ENCODE results near the gene MTMR8. TPM values are rescaled to one million over a fixed set of nuclear protein-coding genes. Genes with fewer than 3 reads are reported as not detected.

The MTMR8 gene
- total and polyA plus RNA-seq, 2 donors (not counting 1 experiment from before 2014, with no cell fraction given), result 0.07 to 0.66 TPM

- H4K20me1 ChIP-seq (ENCODE audit: control insufficient read depth, extremely low read depth, insufficient read depth, low read length), result no peaks in the 10 kb centered on the region
- no peak overlapping the region for H2AFZ ChIP-seq (ENCODE audit: low read length)
- no peak overlapping the region for H3K9ac ChIP-seq (ENCODE audit: insufficient read depth, low read length)
- no peak for TF ChIP-seq EZH2 (IDR thresholded peaks at IDR 0.05; ENCODE audit: low read length, missing control alignments)
- TF ChIP-seq, protein P1, sequence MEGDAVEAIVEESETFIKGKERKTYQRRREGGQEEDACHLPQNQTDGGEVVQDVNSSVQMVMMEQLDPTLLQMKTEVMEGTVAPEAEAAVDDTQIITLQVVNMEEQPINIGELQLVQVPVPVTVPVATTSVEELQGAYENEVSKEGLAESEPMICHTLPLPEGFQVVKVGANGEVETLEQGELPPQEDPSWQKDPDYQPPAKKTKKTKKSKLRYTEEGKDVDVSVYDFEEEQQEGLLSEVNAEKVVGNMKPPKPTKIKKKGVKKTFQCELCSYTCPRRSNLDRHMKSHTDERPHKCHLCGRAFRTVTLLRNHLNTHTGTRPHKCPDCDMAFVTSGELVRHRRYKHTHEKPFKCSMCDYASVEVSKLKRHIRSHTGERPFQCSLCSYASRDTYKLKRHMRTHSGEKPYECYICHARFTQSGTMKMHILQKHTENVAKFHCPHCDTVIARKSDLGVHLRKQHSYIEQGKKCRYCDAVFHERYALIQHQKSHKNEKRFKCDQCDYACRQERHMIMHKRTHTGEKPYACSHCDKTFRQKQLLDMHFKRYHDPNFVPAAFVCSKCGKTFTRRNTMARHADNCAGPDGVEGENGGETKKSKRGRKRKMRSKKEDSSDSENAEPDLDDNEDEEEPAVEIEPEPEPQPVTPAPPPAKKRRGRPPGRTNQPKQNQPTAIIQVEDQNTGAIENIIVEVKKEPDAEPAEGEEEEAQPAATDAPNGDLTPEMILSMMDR (conservative IDR thresholded peaks at IDR 0.05 in 1 of 2, IDR thresholded peaks at IDR 0.05 in 1 of 2; ENCODE audit: low read depth in 1 of 2, low read length in 2 of 2), result no peak
- no peaks in the 10 kb centered on the region for H3K79me2 ChIP-seq (ENCODE audit: control insufficient read depth, insufficient read depth, low read length)
- no peaks in the 10 kb centered on the region for H3K4me1 ChIP-seq (ENCODE audit: control insufficient read depth, extremely low read depth, insufficient read depth, low read length)
- no peak overlapping the region for H3K27ac ChIP-seq (ENCODE audit: insufficient read depth, low read length)
- H3K36me3 ChIP-seq (ENCODE audit: control insufficient read depth, insufficient read depth, low read length), result no peaks in the 10 kb centered on the region
- H3K4me2 ChIP-seq (ENCODE audit: extremely low read depth, insufficient read depth, low read length), result no peak overlapping the region
- H3K27me3 ChIP-seq (ENCODE audit: control insufficient read depth, insufficient read depth, low read length), result no peaks in the 10 kb centered on the region
- no peaks in the 10 kb centered on the region for H3K9me3 ChIP-seq (ENCODE audit: control insufficient read depth, insufficient read depth, low read depth, low read length)
- DNase-seq (ENCODE audit: low read depth in 2 of 2), result no peak
- no peak overlapping the region for H3K4me3 ChIP-seq (replicated peaks in 1 of 4; ENCODE audit: control extremely low read depth in 1 of 4, insufficient read depth in 1 of 4, low read depth in 3 of 4, low read length in 4 of 4)
Observed at GRCh38 chrX:64291123-64291522, 104.1 kb downstream of the MTMR8 start.

DNA sequence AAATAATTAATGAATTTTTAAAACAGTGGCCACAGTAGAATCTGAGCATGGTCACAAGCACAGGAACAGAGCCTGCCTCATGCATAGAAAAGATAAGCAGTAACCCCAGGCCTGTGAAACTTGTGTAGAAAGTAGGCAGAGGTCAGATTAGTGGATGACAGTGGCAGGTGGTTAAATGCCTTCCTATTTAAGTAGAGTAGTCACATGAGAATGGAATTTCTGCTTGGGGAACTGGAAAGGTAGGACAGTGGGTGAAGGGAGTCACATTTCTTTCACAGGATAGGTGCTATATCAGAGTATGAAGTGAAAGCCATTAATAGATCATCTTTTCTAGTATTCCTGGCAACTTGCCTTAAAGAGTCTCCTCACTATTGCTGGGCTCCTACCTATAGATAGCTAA is 130.0 kb downstream of the MTMR8 start:
- no peak for DNase-seq (ENCODE audit: low read depth in 2 of 2)

DNA sequence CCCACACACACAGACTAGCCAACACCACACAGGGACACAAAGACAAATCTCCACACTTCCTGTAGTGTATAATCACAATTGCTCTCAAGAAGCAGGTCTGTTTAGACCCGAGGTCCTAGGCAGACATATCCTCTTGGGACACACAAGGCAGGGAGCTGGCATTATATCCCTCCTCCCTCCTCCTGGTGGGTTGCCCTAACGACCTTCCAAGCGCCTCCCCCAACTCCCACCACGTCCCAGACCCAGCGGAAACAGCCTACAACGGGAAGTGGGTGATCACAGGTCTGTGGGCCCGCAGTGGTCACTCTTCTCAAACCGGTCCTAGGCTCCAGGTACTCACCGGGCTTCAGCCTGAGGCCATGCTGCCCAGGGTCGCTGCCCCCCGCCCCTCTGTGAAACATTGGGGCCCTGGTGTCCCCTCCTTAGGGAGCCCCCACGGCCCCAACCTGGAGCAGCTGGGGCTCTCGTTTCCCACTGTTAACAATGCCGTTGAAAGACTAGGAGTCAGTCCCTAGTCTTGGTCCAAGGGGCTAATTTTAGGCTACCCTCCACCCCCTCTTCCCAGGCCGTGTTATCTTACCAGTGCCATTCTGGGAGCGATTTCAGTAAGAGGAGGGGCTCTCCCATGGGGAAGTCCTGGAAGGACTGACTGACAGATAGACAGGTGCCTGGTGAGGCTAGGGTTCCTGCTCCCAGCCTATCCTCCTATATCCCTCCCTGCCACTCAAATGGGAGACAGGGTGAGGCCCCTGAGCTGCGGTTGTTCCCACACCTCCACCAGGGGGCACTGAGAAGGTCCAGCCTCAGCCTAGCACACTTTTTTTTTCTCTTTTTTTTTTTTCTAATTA is 164.9 kb downstream of the MTMR8 start, which contains the start of gene ASB12:
ASB12 (minus strand) TSS at position 485 of the 848 bp plus-strand sequence. CDS start 4,957 bp downstream, outside the sequence.
- Histone ChIP-seq H3K4me3 (replicated peaks in 1 of 4; ENCODE audit: control extremely low read depth in 1 of 4, insufficient read depth in 1 of 4, low read depth in 3 of 4, low read length in 4 of 4) (no peak within 1 kb of the TSS), H3K4me2 (ENCODE audit: extremely low read depth, insufficient read depth, low read length) (no peak within 1 kb of the TSS), H4K20me1 (ENCODE audit: control insufficient read depth, extremely low read depth, insufficient read depth, low read length) (no peaks in the 10 kb centered on the region), H3K36me3 (ENCODE audit: control insufficient read depth, insufficient read depth, low read length) (no peaks in the 10 kb centered on the region), H3K27me3 (ENCODE audit: control insufficient read depth, insufficient read depth, low read length) (no peaks in the 10 kb centered on the region), H3K9ac (ENCODE audit: insufficient read depth, low read length) (no peak within 1 kb of the TSS), H3K27ac (ENCODE audit: insufficient read depth, low read length) (no peak within 1 kb of the TSS), H3K4me1 (ENCODE audit: control insufficient read depth, extremely low read depth, insufficient read depth, low read length) (no peaks in the 10 kb centered on the region), H3K9me3 (ENCODE audit: control insufficient read depth, insufficient read depth, low read depth, low read length) (no peaks in the 10 kb centered on the region), H2AFZ (ENCODE audit: low read length) (no peak within 1 kb of the TSS), H3K79me2 (ENCODE audit: control insufficient read depth, insufficient read depth, low read length) (no peaks in the 10 kb centered on the region)
- no peak for DNase-seq (ENCODE audit: low read depth in 2 of 2)
- no peak for TF ChIP-seq EZH2 (IDR thresholded peaks at IDR 0.05; ENCODE audit: low read length, missing control alignments)
- TF ChIP-seq, protein P1 (conservative IDR thresholded peaks at IDR 0.05 in 1 of 2, IDR thresholded peaks at IDR 0.05 in 1 of 2; ENCODE audit: low read depth in 1 of 2, low read length in 2 of 2), result no peak

More for the DNA sequence above, 130.0 kb downstream of the MTMR8 start:
- no peak overlapping the region for H2AFZ ChIP-seq (ENCODE audit: low read length)
- H3K79me2 ChIP-seq (ENCODE audit: control insufficient read depth, insufficient read depth, low read length), result no peaks in the 10 kb centered on the region
- no peak overlapping the region for H3K4me2 ChIP-seq (ENCODE audit: extremely low read depth, insufficient read depth, low read length)
- no peaks in the 10 kb centered on the region for H3K4me1 ChIP-seq (ENCODE audit: control insufficient read depth, extremely low read depth, insufficient read depth, low read length)
- H3K4me3 ChIP-seq (replicated peaks in 1 of 4; ENCODE audit: control extremely low read depth in 1 of 4, insufficient read depth in 1 of 4, low read depth in 3 of 4, low read length in 4 of 4), result no peak overlapping the region
- H4K20me1 ChIP-seq (ENCODE audit: control insufficient read depth, extremely low read depth, insufficient read depth, low read length), result no peaks in the 10 kb centered on the region
- no peak overlapping the region for H3K9ac ChIP-seq (ENCODE audit: insufficient read depth, low read length)
- TF ChIP-seq, protein P1 (conservative IDR thresholded peaks at IDR 0.05 in 1 of 2, IDR thresholded peaks at IDR 0.05 in 1 of 2; ENCODE audit: low read depth in 1 of 2, low read length in 2 of 2), result no peak
- no peak for TF ChIP-seq EZH2 (IDR thresholded peaks at IDR 0.05; ENCODE audit: low read length, missing control alignments)
- no peaks in the 10 kb centered on the region for H3K36me3 ChIP-seq (ENCODE audit: control insufficient read depth, insufficient read depth, low read length)
- no peaks in the 10 kb centered on the region for H3K27me3 ChIP-seq (ENCODE audit: control insufficient read depth, insufficient read depth, low read length)
- no peaks in the 10 kb centered on the region for H3K9me3 ChIP-seq (ENCODE audit: control insufficient read depth, insufficient read depth, low read depth, low read length)
- H3K27ac ChIP-seq (ENCODE audit: insufficient read depth, low read length), result no peak overlapping the region
